OCI-LY1 (cell line): ENCODE data around the gene EFHC1.

Experiments
- H2AFZ ChIP-seq: fragments of 200-600 bp; sonication (generic), shearing (Covaris generic); 2 replicates; pipeline ENCODE4 v1.6.0; 2014; ENCODE audit warnings: antibody characterized with exemption, mild to moderate bottlenecking, low read length
- H3F3A ChIP-seq: fragments of 200-600 bp; sonication (generic), shearing (Covaris generic); 2 replicates; pipeline ENCODE4 v1.6.0; 2014; ENCODE audit warnings: mild to moderate bottlenecking, antibody characterized with exemption, low read length, moderate library complexity; ENCODE audit not compliant: insufficient read depth
- H3K27ac ChIP-seq: fragments of 200-600 bp; sonication (generic); 2 replicates; pipeline ENCODE4 v1.5.1; 2014; ENCODE audit warnings: low read length, mixed run types, mild to moderate bottlenecking, low read depth; ENCODE audit not compliant: poor library complexity, severe bottlenecking
- H3K27me3 ChIP-seq: fragments of 200-600 bp; sonication (generic); 2 replicates; pipeline ENCODE4 v1.6.0; 2014; ENCODE audit warnings: antibody characterized with exemption, mild to moderate bottlenecking, low read length, moderate library complexity; ENCODE audit not compliant: insufficient read depth
- H3K36me3 ChIP-seq: fragments of 200-600 bp; sonication (generic); 2 replicates; pipeline ENCODE4 v1.6.1; 2014; ENCODE audit warnings: mild to moderate bottlenecking, antibody characterized with exemption, low read length, moderate library complexity, mixed read lengths; ENCODE audit not compliant: insufficient read depth
- H3K4me1 ChIP-seq: fragments of 200-600 bp; sonication (generic); 2 replicates; pipeline ENCODE4 v1.5.1; 2014; ENCODE audit warnings: mild to moderate bottlenecking, low read length, moderate library complexity; ENCODE audit not compliant: insufficient read depth, severe bottlenecking
- H3K4me2 ChIP-seq: fragments of 200-600 bp; sonication (generic), shearing (Covaris generic); 2 replicates; pipeline ENCODE4 v1.6.1; 2014; ENCODE audit warnings: low read length
- H3K4me3 ChIP-seq: fragments of 200-600 bp; sonication (generic); 2 replicates; pipeline ENCODE4 v1.5.1; 2014; ENCODE audit warnings: low read length, low read depth, mild to moderate bottlenecking, mixed read lengths; ENCODE audit not compliant: poor library complexity, severe bottlenecking
- H3K79me2 ChIP-seq: fragments of 200-600 bp; shearing (Covaris generic); 2 replicates; pipeline ENCODE4 v1.6.1; 2016; ENCODE audit warnings: mixed run types, low read length, mixed read lengths; ENCODE audit not compliant: insufficient read depth
- H3K9ac ChIP-seq: fragments of 200-600 bp; sonication (generic), shearing (Covaris generic); 2 replicates; pipeline ENCODE4 v1.6.1; 2014; ENCODE audit warnings: mild to moderate bottlenecking, low read length, mixed read lengths
- H3K9me2 ChIP-seq: fragments of 200-600 bp; sonication (generic), shearing (Covaris generic); 2 replicates; pipeline ENCODE4 v1.6.1; 2014; ENCODE audit warnings: low read depth, mild to moderate bottlenecking, low read length, mixed read lengths
- H3K9me3 ChIP-seq: fragments of 200-600 bp; shearing (Covaris generic); 2 replicates; pipeline ENCODE4 v1.6.1; 2014; ENCODE audit warnings: low read length, mixed read lengths
- H4K20me1 ChIP-seq: fragments of 200-600 bp; sonication (generic), shearing (Covaris generic); 2 replicates; pipeline ENCODE4 v1.6.0; 2016; ENCODE audit warnings: mild to moderate bottlenecking, low read length; ENCODE audit not compliant: insufficient read depth
- EZH2 ChIP-seq: fragments of 200-600 bp; sonication (generic), shearing (Covaris generic); IDR thresholded peaks from 2 replicates; pipeline ENCODE4 v1.8.0; 2017; ENCODE audit warnings: borderline replicate concordance, mixed run types, mild to moderate bottlenecking, antibody characterized with exemption, low read length, moderate library complexity, mixed read lengths
- TF ChIP-seq, protein P1 (sequence below): fragments of 200-600 bp; sonication (generic), shearing (Covaris generic); IDR thresholded peaks from 2 replicates; pipeline ENCODE4 v1.5.1; 2017; ENCODE audit warnings: mild to moderate bottlenecking, antibody characterized with exemption, low read length, moderate library complexity, mixed read lengths

EFHC1 gene

DNA sequence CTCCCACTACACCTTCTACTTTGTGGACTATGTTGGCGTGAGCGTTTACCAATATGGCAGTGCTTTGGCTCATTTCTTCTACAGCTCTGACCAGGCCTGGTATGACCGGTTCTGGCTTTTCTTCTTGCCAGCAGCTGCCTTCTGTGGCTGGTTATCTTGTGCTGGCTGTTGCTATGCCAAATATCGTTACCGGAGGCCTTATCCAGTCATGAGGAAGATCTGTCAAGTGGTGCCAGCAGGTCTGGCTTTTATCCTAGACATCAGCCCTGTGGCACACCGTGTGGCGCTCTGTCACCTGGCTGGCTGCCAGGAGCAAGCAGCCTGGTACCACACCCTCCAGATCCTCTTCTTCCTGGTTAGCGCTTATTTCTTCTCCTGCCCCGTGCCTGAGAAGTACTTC is 16.5 kb upstream of the EFHC1 start:
- Histone ChIP-seq H3K4me1 (peaks cover 13% of the 10 kb centered on the region), H3K9me3 (no peaks in the 10 kb centered on the region)

DNA sequence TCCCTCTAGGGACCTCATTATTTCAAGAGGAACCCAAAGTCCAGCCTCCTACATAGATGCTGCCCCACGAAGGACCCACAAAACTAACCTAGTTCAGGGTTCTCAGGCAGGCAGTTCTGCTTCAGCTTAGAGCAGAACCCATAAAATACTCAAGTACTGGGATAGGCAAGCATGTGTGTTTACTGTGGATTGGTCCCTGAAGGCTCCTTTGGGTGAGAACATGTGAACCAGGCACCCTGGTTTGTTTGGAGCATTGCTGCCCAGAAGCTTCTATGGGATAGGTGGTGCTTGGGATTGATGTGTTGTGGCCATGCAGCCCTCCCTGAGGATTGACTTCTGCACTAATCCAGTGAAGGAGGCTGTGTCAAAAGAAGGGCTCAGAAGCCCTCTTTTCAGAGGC is 14.9 kb upstream of the EFHC1 start:
- TF ChIP-seq, protein P1, sequence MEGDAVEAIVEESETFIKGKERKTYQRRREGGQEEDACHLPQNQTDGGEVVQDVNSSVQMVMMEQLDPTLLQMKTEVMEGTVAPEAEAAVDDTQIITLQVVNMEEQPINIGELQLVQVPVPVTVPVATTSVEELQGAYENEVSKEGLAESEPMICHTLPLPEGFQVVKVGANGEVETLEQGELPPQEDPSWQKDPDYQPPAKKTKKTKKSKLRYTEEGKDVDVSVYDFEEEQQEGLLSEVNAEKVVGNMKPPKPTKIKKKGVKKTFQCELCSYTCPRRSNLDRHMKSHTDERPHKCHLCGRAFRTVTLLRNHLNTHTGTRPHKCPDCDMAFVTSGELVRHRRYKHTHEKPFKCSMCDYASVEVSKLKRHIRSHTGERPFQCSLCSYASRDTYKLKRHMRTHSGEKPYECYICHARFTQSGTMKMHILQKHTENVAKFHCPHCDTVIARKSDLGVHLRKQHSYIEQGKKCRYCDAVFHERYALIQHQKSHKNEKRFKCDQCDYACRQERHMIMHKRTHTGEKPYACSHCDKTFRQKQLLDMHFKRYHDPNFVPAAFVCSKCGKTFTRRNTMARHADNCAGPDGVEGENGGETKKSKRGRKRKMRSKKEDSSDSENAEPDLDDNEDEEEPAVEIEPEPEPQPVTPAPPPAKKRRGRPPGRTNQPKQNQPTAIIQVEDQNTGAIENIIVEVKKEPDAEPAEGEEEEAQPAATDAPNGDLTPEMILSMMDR: no peak
- TF ChIP-seq EZH2: no peak
- no peaks in the 10 kb centered on the region for H3K9me3 ChIP-seq
- peaks cover 18% of the 10 kb centered on the region; the same call in 1 of the 2 replicates for H3K36me3 ChIP-seq
- H4K20me1 ChIP-seq: no peaks in the 10 kb centered on the region
- H3K27ac ChIP-seq: no peak overlapping the region
- H3K9me2 ChIP-seq: no peaks in the 10 kb centered on the region
- H3K79me2 ChIP-seq: no peaks in the 10 kb centered on the region
- H3K27me3 ChIP-seq: no peaks in the 10 kb centered on the region
- no peaks in the 10 kb centered on the region for H3K4me1 ChIP-seq
- no peaks in the 10 kb centered on the region for H3F3A ChIP-seq
- no peak overlapping the region for H3K4me3 ChIP-seq
- H3K9ac ChIP-seq: no peak overlapping the region
- no peak overlapping the region for H2AFZ ChIP-seq
- H3K4me2 ChIP-seq: no peak overlapping the region

More for the DNA sequence above, 16.5 kb upstream of the EFHC1 start:
- no peak overlapping the region for H3K9ac ChIP-seq
- H3K36me3 ChIP-seq: peaks cover 18% of the 10 kb centered on the region; the same call in 1 of the 2 replicates
- no peak overlapping the region for H3K27ac ChIP-seq
- H3K9me2 ChIP-seq: no peaks in the 10 kb centered on the region
- H2AFZ ChIP-seq: no peak overlapping the region
- H3F3A ChIP-seq: no peaks in the 10 kb centered on the region
- H3K79me2 ChIP-seq: no peaks in the 10 kb centered on the region
- no peak overlapping the region for H3K4me2 ChIP-seq
- H4K20me1 ChIP-seq: no peaks in the 10 kb centered on the region
- no peak overlapping the region for H3K4me3 ChIP-seq
- TF ChIP-seq, protein P1: no peak
- no peak for TF ChIP-seq EZH2
- no peaks in the 10 kb centered on the region for H3K27me3 ChIP-seq

DNA sequence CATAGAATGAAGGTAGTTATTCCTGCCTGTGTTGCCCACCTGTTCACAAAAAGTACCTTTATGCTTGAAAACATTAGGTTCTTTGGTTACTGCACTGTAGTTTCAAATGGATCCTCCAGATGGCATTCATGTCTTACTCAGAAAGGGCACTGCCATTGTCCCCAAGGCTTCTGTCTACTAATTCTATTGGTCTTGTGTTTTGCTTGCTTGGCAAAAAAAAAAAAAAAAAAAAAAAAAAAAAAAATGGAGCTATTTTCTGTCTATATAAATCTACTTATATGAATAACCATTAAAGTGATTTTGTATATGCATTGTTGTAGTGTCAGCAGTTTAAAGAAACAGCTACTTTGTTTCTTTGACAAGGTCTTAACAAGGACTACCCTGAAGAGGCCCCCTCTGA is 12.7 kb upstream of the EFHC1 start:
- no peak overlapping the region for H3K27ac ChIP-seq
- H3K79me2 ChIP-seq: no peaks in the 10 kb centered on the region
- no peak overlapping the region for H2AFZ ChIP-seq
- no peaks in the 10 kb centered on the region for H3F3A ChIP-seq
- no peak overlapping the region for H3K9ac ChIP-seq
- H3K9me3 ChIP-seq: no peaks in the 10 kb centered on the region
- H3K4me1 ChIP-seq: no peaks in the 10 kb centered on the region
- no peaks in the 10 kb centered on the region for H3K27me3 ChIP-seq
- H4K20me1 ChIP-seq: no peaks in the 10 kb centered on the region
- H3K36me3 ChIP-seq: peaks cover 18% of the 10 kb centered on the region; the same call in 1 of the 2 replicates
- no peak for TF ChIP-seq EZH2
- TF ChIP-seq, protein P1: peak; percentile 67
- no peaks in the 10 kb centered on the region for H3K9me2 ChIP-seq
- H3K4me2 ChIP-seq: no peak overlapping the region
- no peak overlapping the region for H3K4me3 ChIP-seq
